GM12864 (cell line): Measurements from ENCODE around the gene PEBP1.

Source experiments
- DNase-seq: peaks from one replicate; pipeline ENCODE4 v3.0.0-alpha.2; 2011; ENCODE audit warnings: low read depth
- H3K4me3 ChIP-seq: 2 replicates; pipeline ENCODE4 v1.5.1; 2011; ENCODE audit warnings: mild to moderate bottlenecking, low read depth, low read length, control low read depth
- CTCF ChIP-seq: IDR thresholded peaks from 2 replicates; pipeline ENCODE4 v1.5.1; 2011; ENCODE audit warnings: low read depth, mild to moderate bottlenecking, moderate library complexity, low read length, control low read depth, inconsistent platforms; ENCODE audit errors: missing control alignments

PEBP1 gene

GRCh38 chr12:118135788-118136558 lies at the start of gene PEBP1:
Gene PEBP1 (plus strand): TSS chr12:118136124. CDS start chr12:118136210, 86 bp downstream.
- TF ChIP-seq CTCF: no peak
- peak; percentile 72 for DNase-seq
- peak within 1 kb of the TSS; percentile 97 for H3K4me3 ChIP-seq

GRCh38 chr12:118089782-118090181 lies 46.1 kb upstream of the PEBP1 start:
- TF ChIP-seq CTCF: no peak
- no peak overlapping the region for H3K4me3 ChIP-seq
- no peak for DNase-seq

- no peak for TF ChIP-seq CTCF
- DNase-seq: no peak
- H3K4me3 ChIP-seq: no peak overlapping the region
These were observed 41.9 kb upstream of the PEBP1 start for GRCh38 chr12:118094039-118094438.

GRCh38 chr12:118098401-118098800 lies 37.5 kb upstream of the PEBP1 start:
- TF ChIP-seq CTCF: no peak
- DNase-seq: no peak
- no peak overlapping the region for H3K4me3 ChIP-seq

GRCh38 chr12:118098911-118099671 lies 36.8 kb upstream of the PEBP1 start:
- no peak overlapping the region for H3K4me3 ChIP-seq
- DNase-seq: no peak
- no peak for TF ChIP-seq CTCF

GRCh38 chr12:118101051-118101450 lies 34.9 kb upstream of the PEBP1 start:
- H3K4me3 ChIP-seq: no peak overlapping the region
- no peak for DNase-seq
- no peak for TF ChIP-seq CTCF

GRCh38 chr12:118102070-118102469 lies 33.9 kb upstream of the PEBP1 start:
- DNase-seq: no peak
- H3K4me3 ChIP-seq: no peak overlapping the region
- TF ChIP-seq CTCF: no peak
